GM23338 (cell line): ENCODE results near the gene SRPK1. TPM values are rescaled to one million over a fixed set of nuclear protein-coding genes. Genes with fewer than 3 reads are reported as not detected.

Source experiments
- ATAC-seq: fragments of 200-7000 bp; cut with Tn5 transposase; 3 replicates; pipeline ENCODE4 v1.9.1; 2020
- DNase-seq: peaks from one replicate; pipeline ENCODE4 v3.0.0-alpha.2; 2015; ENCODE audit warnings: low spot score
- H2AFZ ChIP-seq: fragments of 200-600 bp; sonication (generic); 2 replicates; pipeline ENCODE4 v1.8.0; 2016; ENCODE audit warnings: antibody characterized with exemption, mild to moderate bottlenecking, moderate library complexity
- H3F3A ChIP-seq: fragments of 200-600 bp; sonication (generic); replicated peaks from 2 replicates; pipeline ENCODE4 v1.8.0; 2017; ENCODE audit warnings: antibody characterized with exemption, mixed run types, low read depth
- H3K27ac ChIP-seq: fragments of 200-600 bp; sonication (generic); 2 replicates; pipeline ENCODE4 v1.6.1; 2016; ENCODE audit warnings: low read depth
- H3K27me3 ChIP-seq: fragments of 200-600 bp; sonication (generic); 2 replicates; pipeline ENCODE4 v1.8.0; 2016; ENCODE audit warnings: mild to moderate bottlenecking, mixed run types, moderate library complexity; ENCODE audit not compliant: insufficient read depth
- H3K36me3 ChIP-seq: fragments of 200-600 bp; sonication (generic); 2 replicates; pipeline ENCODE4 v1.8.0; 2016; ENCODE audit warnings: mild to moderate bottlenecking; ENCODE audit not compliant: insufficient read depth
- H3K4me1 ChIP-seq: fragments of 200-600 bp; sonication (generic); 2 replicates; pipeline ENCODE4 v1.8.0; 2016; ENCODE audit warnings: mild to moderate bottlenecking, moderate library complexity; ENCODE audit not compliant: insufficient read depth
- H3K4me2 ChIP-seq: fragments of 200-600 bp; sonication (generic); 2 replicates; pipeline ENCODE4 v1.7.1; 2017; ENCODE audit warnings: mixed run types
- H3K4me3 ChIP-seq: fragments of 200-600 bp; sonication (generic); 2 replicates; pipeline ENCODE4 v1.6.1; 2016; ENCODE audit warnings: mixed run types
- H3K79me2 ChIP-seq: fragments of 200-600 bp; sonication (generic); replicated peaks from 2 replicates; pipeline ENCODE4 v1.8.0; 2017; ENCODE audit warnings: mild to moderate bottlenecking; ENCODE audit not compliant: insufficient read depth
- H3K9me2 ChIP-seq: fragments of 200-600 bp; sonication (generic); 2 replicates; pipeline ENCODE4 v1.8.0; 2017; ENCODE audit not compliant: insufficient read depth
- H4K20me1 ChIP-seq: fragments of 200-600 bp; sonication (generic); replicated peaks from 2 replicates; pipeline ENCODE4 v1.8.0; 2017; ENCODE audit warnings: mild to moderate bottlenecking; ENCODE audit not compliant: insufficient read depth
- H3K27ac Mint-ChIP-seq: 2 replicates; pipeline ENCODE4 v1.8.0; 2020; ENCODE audit warnings: inconsistent platforms, mild to moderate bottlenecking, moderate library complexity, mixed read lengths
- H3K27me3 Mint-ChIP-seq: 3 replicates; pipeline ENCODE4 v1.8.0; 2022; ENCODE audit warnings: low read depth, mild to moderate bottlenecking, moderate library complexity, mixed read lengths, inconsistent platforms; ENCODE audit not compliant: insufficient read depth, poor library complexity
- H3K36me3 Mint-ChIP-seq: 3 replicates; pipeline ENCODE4 v1.8.0; 2021; ENCODE audit warnings: low read depth, mild to moderate bottlenecking, inconsistent platforms, moderate library complexity, mixed read lengths
- H3K4me1 Mint-ChIP-seq: 3 replicates; pipeline ENCODE4 v1.8.0; 2020; ENCODE audit warnings: mild to moderate bottlenecking, inconsistent platforms, mixed read lengths
- H3K4me3 Mint-ChIP-seq: 3 replicates; pipeline ENCODE4 v1.8.0; 2021; ENCODE audit warnings: moderate library complexity, mild to moderate bottlenecking, inconsistent platforms, mixed read lengths
- H3K9me3 Mint-ChIP-seq: 3 replicates; pipeline ENCODE4 v1.8.0; 2020; ENCODE audit warnings: moderate library complexity, mild to moderate bottlenecking, inconsistent platforms, mixed read lengths
- CREB1 ChIP-seq: fragments of 250-450 bp; sonication (Bioruptor Pico); IDR thresholded peaks from 2 replicates; pipeline ENCODE4 v1.5.0; 2020; ENCODE audit warnings: low read depth, mild to moderate bottlenecking, moderate library complexity
- EZH2 ChIP-seq: fragments of 200-600 bp; sonication (generic); IDR thresholded peaks from one replicate; pipeline ENCODE4 v1.8.0; 2017; ENCODE audit warnings: antibody characterized with exemption, mild to moderate bottlenecking, low read depth; ENCODE audit not compliant: unreplicated experiment
- EZH2phosphoT487 ChIP-seq: fragments of 200-600 bp; sonication (generic); IDR thresholded peaks from one replicate; pipeline ENCODE4 v1.8.1; 2018; ENCODE audit warnings: antibody characterized with exemption; ENCODE audit not compliant: unreplicated experiment
- JUNB ChIP-seq: IDR thresholded peaks from one replicate; pipeline ENCODE4 v1.6.1; 2016; ENCODE audit warnings: antibody characterized with exemption; ENCODE audit not compliant: unreplicated experiment
- NANOG ChIP-seq: IDR thresholded peaks from 2 replicates; pipeline ENCODE4 v1.6.1; 2016; ENCODE audit warnings: antibody characterized with exemption, borderline replicate concordance
- ZNF114 ChIP-seq: fragments of 250-450 bp; sonication (Bioruptor Pico); IDR thresholded peaks from 2 replicates; pipeline ENCODE4 v1.5.0; 2020; ENCODE audit warnings: mild to moderate bottlenecking, moderate library complexity
- ZNF331 ChIP-seq: fragments of 250-450 bp; sonication (Bioruptor Pico); IDR thresholded peaks from 2 replicates; pipeline ENCODE4 v1.5.0; 2020; ENCODE audit warnings: low read depth, mild to moderate bottlenecking, moderate library complexity
- polyA plus RNA-seq: library from polyadenylated mRNA; unstranded; fragments of >200 nt; fragmentation: Nextera tagmentation; extraction: Ambion mirVana; gene quantifications from 2 replicates; pipeline ENCODE4 v1.2.1, GENCODE V29; 2016
- total RNA-seq: library from RNA; depleted of rRNA; stranded (reverse); fragments of >200 nt; shearing (Covaris generic); gene quantifications from 2 replicates; pipeline ENCODE4 v1.2.3, GENCODE V29; 2014
- TF ChIP-seq, protein P1 (sequence below): IDR thresholded peaks from 2 replicates; pipeline ENCODE4 v1.6.1; 2016; ENCODE audit warnings: antibody characterized with exemption
- TF ChIP-seq, protein P2 (sequence below), 2 experiments: fragments of 200-600 bp in 1 of 2; sonication (generic) in 1 of 2; conservative IDR thresholded peaks; 2 replicates each; pipeline versions ENCODE4 v1.5.1 to v1.6.1; 2016 to 2017; ENCODE audit warnings: antibody characterized with exemption in 2 of 2, low read depth in 2 of 2, mild to moderate bottlenecking in 2 of 2, moderate library complexity in 1 of 2

The SRPK1 gene
- total and polyA plus RNA-seq, 2 experiments from 2014 or later = 175 to 202 TPM

GRCh38 chr6:35893246-35893645 is 27.7 kb downstream of the SRPK1 start (continued):
- TF ChIP-seq, protein P1, sequence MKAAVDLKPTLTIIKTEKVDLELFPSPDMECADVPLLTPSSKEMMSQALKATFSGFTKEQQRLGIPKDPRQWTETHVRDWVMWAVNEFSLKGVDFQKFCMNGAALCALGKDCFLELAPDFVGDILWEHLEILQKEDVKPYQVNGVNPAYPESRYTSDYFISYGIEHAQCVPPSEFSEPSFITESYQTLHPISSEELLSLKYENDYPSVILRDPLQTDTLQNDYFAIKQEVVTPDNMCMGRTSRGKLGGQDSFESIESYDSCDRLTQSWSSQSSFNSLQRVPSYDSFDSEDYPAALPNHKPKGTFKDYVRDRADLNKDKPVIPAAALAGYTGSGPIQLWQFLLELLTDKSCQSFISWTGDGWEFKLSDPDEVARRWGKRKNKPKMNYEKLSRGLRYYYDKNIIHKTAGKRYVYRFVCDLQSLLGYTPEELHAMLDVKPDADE = no peak
- TF ChIP-seq EZH2phosphoT487 (no peak), CREB1 (no peak), NANOG (no peak), ZNF114 (CRISPR knock-in tag) (no peak), JUNB (no peak), ZNF331 (CRISPR knock-in tag) (no peak), EZH2 (no peak)
- TF ChIP-seq, protein P2, sequence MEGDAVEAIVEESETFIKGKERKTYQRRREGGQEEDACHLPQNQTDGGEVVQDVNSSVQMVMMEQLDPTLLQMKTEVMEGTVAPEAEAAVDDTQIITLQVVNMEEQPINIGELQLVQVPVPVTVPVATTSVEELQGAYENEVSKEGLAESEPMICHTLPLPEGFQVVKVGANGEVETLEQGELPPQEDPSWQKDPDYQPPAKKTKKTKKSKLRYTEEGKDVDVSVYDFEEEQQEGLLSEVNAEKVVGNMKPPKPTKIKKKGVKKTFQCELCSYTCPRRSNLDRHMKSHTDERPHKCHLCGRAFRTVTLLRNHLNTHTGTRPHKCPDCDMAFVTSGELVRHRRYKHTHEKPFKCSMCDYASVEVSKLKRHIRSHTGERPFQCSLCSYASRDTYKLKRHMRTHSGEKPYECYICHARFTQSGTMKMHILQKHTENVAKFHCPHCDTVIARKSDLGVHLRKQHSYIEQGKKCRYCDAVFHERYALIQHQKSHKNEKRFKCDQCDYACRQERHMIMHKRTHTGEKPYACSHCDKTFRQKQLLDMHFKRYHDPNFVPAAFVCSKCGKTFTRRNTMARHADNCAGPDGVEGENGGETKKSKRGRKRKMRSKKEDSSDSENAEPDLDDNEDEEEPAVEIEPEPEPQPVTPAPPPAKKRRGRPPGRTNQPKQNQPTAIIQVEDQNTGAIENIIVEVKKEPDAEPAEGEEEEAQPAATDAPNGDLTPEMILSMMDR (conservative IDR thresholded peaks at IDR 0.05; ENCODE audit: low read depth in 2 of 2) = no peak

GRCh38 chr6:35892482-35892881 is 28.4 kb downstream of the SRPK1 start:
- peaks cover 20% of the 10 kb centered on the region for H3K36me3 ChIP-seq
- peaks cover 76% of the 10 kb centered on the region for H3K79me2 ChIP-seq
- no peak overlapping the region for H3K4me3 Mint-ChIP-seq
- H3K27me3 Mint-ChIP-seq = peaks cover 2% of the 10 kb centered on the region
- no peaks in the 10 kb centered on the region for H3K9me3 Mint-ChIP-seq
- peaks cover 30% of the 10 kb centered on the region for H4K20me1 ChIP-seq
- H3K36me3 Mint-ChIP-seq = peaks cover 19% of the 10 kb centered on the region
- DNase-seq (no peak), ATAC-seq (no peak)
- no peak overlapping the region for H3K27ac Mint-ChIP-seq
- no peaks in the 10 kb centered on the region for H3F3A ChIP-seq
- TF ChIP-seq CREB1 = no peak
- no peak overlapping the region for H3K4me3 ChIP-seq
- no peaks in the 10 kb centered on the region for H3K27me3 ChIP-seq
- peaks cover 11% of the 10 kb centered on the region for H3K4me1 ChIP-seq
- no peaks in the 10 kb centered on the region for H3K9me2 ChIP-seq
- no peak overlapping the region for H2AFZ ChIP-seq
- peaks cover 24% of the 10 kb centered on the region for H3K4me1 Mint-ChIP-seq
- no peak overlapping the region for H3K4me2 ChIP-seq
- no peak overlapping the region for H3K27ac ChIP-seq

GRCh38 chr6:35879151-35879550 is 41.7 kb downstream of the SRPK1 start:
- H3K36me3 ChIP-seq = peaks cover 44% of the 10 kb centered on the region
- DNase-seq = no peak
- TF ChIP-seq, protein P2 (conservative IDR thresholded peaks at IDR 0.05; ENCODE audit: low read depth in 2 of 2) = no peak
- no peak for TF ChIP-seq EZH2phosphoT487

More at GRCh38 chr6:35879151-35879550, 41.7 kb downstream of the SRPK1 start:
- H4K20me1 ChIP-seq = 0 out of 2 replicates have a peak, but pooled peaks cover 3% of the 10 kb centered on the region
- Mint-ChIP-seq H3K4me1 (peaks cover 3% of the 10 kb centered on the region; the same call in 2 of the 3 replicates), H3K27ac (no peak overlapping the region), H3K27me3 (peaks cover 9% of the 10 kb centered on the region), H3K36me3 (peaks cover 71% of the 10 kb centered on the region), H3K9me3 (peaks cover 7% of the 10 kb centered on the region; the same call in 2 of the 3 replicates), H3K4me3 (no peak overlapping the region)
- no peak overlapping the region for H2AFZ ChIP-seq
- no peak overlapping the region for H3K27ac ChIP-seq
- no peaks in the 10 kb centered on the region for H3K9me2 ChIP-seq
- H3K4me1 ChIP-seq = no peaks in the 10 kb centered on the region
- no peaks in the 10 kb centered on the region for H3K27me3 ChIP-seq
- no peaks in the 10 kb centered on the region for H3F3A ChIP-seq
- no peak overlapping the region for H3K4me3 ChIP-seq
- H3K4me2 ChIP-seq = no peak overlapping the region
- H3K79me2 ChIP-seq = peaks cover 15% of the 10 kb centered on the region; the same call in 1 of the 2 replicates
- no peak for ATAC-seq
